Right lobe of liver (tissue), 4 donors: ENCODE data around the gene LZTR1.

Source experiments
- POLR2A ChIP-seq: fragments of 450-650 bp; IDR thresholded peaks from one replicate; pipeline ENCODE4 v1.6.1; 2017; ENCODE audit warnings: antibody characterized with exemption, mild to moderate bottlenecking
- TF ChIP-seq, protein P1 (sequence below), 4 donors: fragments of 200-600 bp in 3 of 4; fragments of 450-650 bp in 1 of 4; IDR thresholded peaks; one replicate each; pipeline versions ENCODE4 v1.5.1 to v1.8.0; 2016 to 2022; ENCODE audit warnings: antibody characterized with exemption in 4 of 4, mild to moderate bottlenecking in 2 of 4
- donor health status: DM: no; HTN: no; CAD: no.
- donor health status: DM: no; HTN: no; CAD: no.
- donor health status: DM: no; HTN: yes; CAD: no.

DNA sequence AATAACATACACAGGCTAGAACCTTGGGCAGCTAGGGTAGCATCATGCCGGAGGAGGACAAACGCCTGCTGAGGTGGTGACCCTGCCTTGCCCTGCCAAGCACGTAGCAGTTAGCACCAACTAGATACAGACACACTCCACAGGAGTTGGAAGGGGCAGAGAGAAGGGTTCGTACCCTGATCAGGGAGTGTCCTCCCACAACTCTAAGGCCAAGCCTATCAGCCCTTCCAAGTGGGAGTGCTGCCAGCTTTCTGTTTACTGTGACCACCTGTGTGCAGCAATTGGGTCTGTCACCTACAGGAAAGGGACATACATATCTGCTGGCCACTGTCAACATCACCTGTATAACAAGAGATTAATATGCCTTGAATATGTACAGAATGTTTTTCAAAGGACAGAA lies 21.7 kb downstream of the LZTR1 start:
- no peak for TF ChIP-seq POLR2A
- TF ChIP-seq, protein P1, sequence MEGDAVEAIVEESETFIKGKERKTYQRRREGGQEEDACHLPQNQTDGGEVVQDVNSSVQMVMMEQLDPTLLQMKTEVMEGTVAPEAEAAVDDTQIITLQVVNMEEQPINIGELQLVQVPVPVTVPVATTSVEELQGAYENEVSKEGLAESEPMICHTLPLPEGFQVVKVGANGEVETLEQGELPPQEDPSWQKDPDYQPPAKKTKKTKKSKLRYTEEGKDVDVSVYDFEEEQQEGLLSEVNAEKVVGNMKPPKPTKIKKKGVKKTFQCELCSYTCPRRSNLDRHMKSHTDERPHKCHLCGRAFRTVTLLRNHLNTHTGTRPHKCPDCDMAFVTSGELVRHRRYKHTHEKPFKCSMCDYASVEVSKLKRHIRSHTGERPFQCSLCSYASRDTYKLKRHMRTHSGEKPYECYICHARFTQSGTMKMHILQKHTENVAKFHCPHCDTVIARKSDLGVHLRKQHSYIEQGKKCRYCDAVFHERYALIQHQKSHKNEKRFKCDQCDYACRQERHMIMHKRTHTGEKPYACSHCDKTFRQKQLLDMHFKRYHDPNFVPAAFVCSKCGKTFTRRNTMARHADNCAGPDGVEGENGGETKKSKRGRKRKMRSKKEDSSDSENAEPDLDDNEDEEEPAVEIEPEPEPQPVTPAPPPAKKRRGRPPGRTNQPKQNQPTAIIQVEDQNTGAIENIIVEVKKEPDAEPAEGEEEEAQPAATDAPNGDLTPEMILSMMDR (IDR thresholded peaks at IDR 0.05), result no peak
